Esophagus (tissue), 2 donors: ENCODE results near the gene FAM110C. TPM values are rescaled to one million over a fixed set of nuclear protein-coding genes. Genes with fewer than 3 reads are reported as not detected.
"Not testable (repeated sequence)": the region's sequence is repeated elsewhere in the genome, so short reads cannot be mapped to it uniquely, and the experiment has no call there.

Source experiments
- H3K27ac ChIP-seq, 2 donors: one replicate each; pipeline ENCODE4 v1.5.1; 2013; ENCODE audit warnings: low read depth in 2 of 2, mild to moderate bottlenecking in 2 of 2, inconsistent platforms in 1 of 2, low read length in 1 of 2, moderate library complexity in 1 of 2
- H3K27me3 ChIP-seq, 2 donors: one replicate each; pipeline ENCODE4 v1.6.1; 2013; ENCODE audit warnings: low read length in 2 of 2, control low read depth in 1 of 2, mild to moderate bottlenecking in 1 of 2; ENCODE audit not compliant: insufficient read depth in 2 of 2, control insufficient read depth in 1 of 2
- H3K36me3 ChIP-seq, 2 donors: one replicate each; pipeline ENCODE4 v1.6.1; 2013; ENCODE audit warnings: low read length in 1 of 2; ENCODE audit not compliant: control insufficient read depth in 2 of 2, insufficient read depth in 2 of 2
- H3K4me1 ChIP-seq, 2 donors: one replicate each; pipeline ENCODE4 v1.6.1; 2013; ENCODE audit warnings: low read length in 1 of 2; ENCODE audit not compliant: control insufficient read depth in 2 of 2, insufficient read depth in 2 of 2
- H3K4me3 ChIP-seq, 2 donors: one replicate each; pipeline ENCODE4 v1.5.1; 2013; ENCODE audit warnings: low read length in 2 of 2, mild to moderate bottlenecking in 2 of 2, low read depth in 1 of 2, moderate library complexity in 1 of 2
- H3K9me3 ChIP-seq, 2 donors: one replicate each; pipeline ENCODE4 v1.6.1; 2013; ENCODE audit warnings: mild to moderate bottlenecking in 2 of 2, low read depth in 1 of 2, low read length in 1 of 2, moderate library complexity in 1 of 2; ENCODE audit not compliant: control insufficient read depth in 2 of 2, insufficient read depth in 1 of 2
- WGBS, 2 donors: extraction: QIAGEN DNeasy Blood & Tissue Kit; methylation state at CpG; one replicate each; pipeline ENCODE4 v1.1.7; 2013; 5-methylcytosine and 5-hydroxymethylcytosine counted together
- polyA plus RNA-seq, 2 donors: library from polyadenylated mRNA; stranded (reverse); fragments of 200-250 nt; gene quantifications; one replicate each; pipeline ENCODE4 v1.2.3, GENCODE V29; 2013
- donor health status: healthy with polysubstance abuse.
- donor health status: Bipolar disorder and iron deficiency.

FAM110C gene
- polyA plus RNA-seq, 2 donors: 23.2 to 31.1 TPM

- 64 to 76% methylated on average over 14 of the region's 14 CpGs for WGBS, 2 donors
- no peaks in the 10 kb centered on the region for H3K4me1 ChIP-seq
- no peaks in the 10 kb centered on the region for H3K27me3 ChIP-seq
- H3K4me3 ChIP-seq: no peak overlapping the region
- no peak overlapping the region for H3K27ac ChIP-seq
- no peaks in the 10 kb centered on the region for H3K9me3 ChIP-seq
- no peaks in the 10 kb centered on the region for H3K36me3 ChIP-seq
Measured at GRCh38 chr2:18402-19271, 27.7 kb downstream of the FAM110C start.

GRCh38 chr2:15916-16315 lies 30.4 kb downstream of the FAM110C start:
- H3K4me3 ChIP-seq, H3K27ac ChIP-seq, H3K9me3 ChIP-seq, H3K4me1 ChIP-seq, H3K27me3 ChIP-seq, H3K36me3 ChIP-seq: not testable (repeated sequence)
- 62 to 78% methylated on average over 2 of the region's 2 CpGs for WGBS, 2 donors

- no peak overlapping the region for H3K27ac ChIP-seq
- 63 to 73% methylated on average over 45 to 54 of the region's 54 CpGs for WGBS, 2 donors
- H3K36me3 ChIP-seq: no peaks in the 10 kb centered on the region
- peaks cover 0 to 2% of the 10 kb centered on the region in 2 donors for H3K9me3 ChIP-seq
- H3K4me3 ChIP-seq: no peak overlapping the region
- no peaks in the 10 kb centered on the region for H3K4me1 ChIP-seq
- no peaks in the 10 kb centered on the region for H3K27me3 ChIP-seq
Measured at GRCh38 chr2:11248-11941, 34.9 kb downstream of the FAM110C start.

DNA sequence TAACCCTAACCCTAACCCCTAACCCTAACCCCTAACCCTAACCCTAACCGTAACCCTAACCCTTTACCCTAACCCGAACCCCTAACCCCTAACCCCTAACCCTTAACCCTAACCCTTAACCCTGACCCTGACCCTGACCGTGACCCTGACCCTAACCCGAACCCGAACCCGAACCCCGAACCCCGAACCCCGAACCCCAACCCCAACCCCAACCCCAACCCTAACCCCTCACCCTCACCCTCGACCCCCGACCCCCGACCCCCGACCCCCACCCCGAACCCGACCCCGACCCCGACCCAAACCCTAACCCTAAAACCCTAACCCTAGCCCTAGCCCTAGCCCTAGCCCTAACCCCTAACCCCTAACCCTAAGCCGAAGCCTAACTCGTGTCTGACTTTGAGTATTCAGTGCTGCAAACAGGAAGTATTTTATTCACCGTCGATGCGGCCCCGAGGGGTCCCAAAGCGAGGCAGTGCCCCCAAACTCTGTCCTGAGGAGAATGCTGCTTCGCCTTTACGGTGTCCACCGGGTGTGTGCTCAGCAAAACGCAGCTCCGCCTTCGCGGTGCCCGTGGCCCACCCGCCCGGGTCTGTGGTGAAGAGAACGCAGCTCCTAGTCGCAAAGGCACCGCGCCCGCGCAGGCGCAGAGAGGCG lies 36.0 kb downstream of the FAM110C start:
- no peak overlapping the region for H3K27ac ChIP-seq
- H3K9me3 ChIP-seq: peaks cover 0 to 2% of the 10 kb centered on the region in 2 donors
- no peaks in the 10 kb centered on the region for H3K4me1 ChIP-seq
- H3K27me3 ChIP-seq: no peaks in the 10 kb centered on the region
- 72 to 84% methylated on average over 40 to 42 of the region's 42 CpGs for WGBS, 2 donors
- no peak overlapping the region for H3K4me3 ChIP-seq
- no peaks in the 10 kb centered on the region for H3K36me3 ChIP-seq

Other genes starting within 250 kb of the FAM110C start
- 10 to 100 TPM; 57.0 to 72.5 TPM for gene SH3YL1, start 217.5 kb upstream of the FAM110C start, polyA plus RNA-seq
- 10 to 100 TPM; 49.7 to 59.2 TPM for gene ACP1, start 218.4 kb upstream of the FAM110C start, polyA plus RNA-seq
- gene ALKAL2, start 241.6 kb upstream of the FAM110C start, polyA plus RNA-seq: 1 to 10 TPM in 1 of 2 donors, under 1 TPM in 1; 0.45 to 1.0 TPM